SK-N-SH (cell line): ENCODE data around the gene BCAP31.
"Not testable (repeated sequence)": the region's sequence is repeated elsewhere in the genome, so short reads cannot be mapped to it uniquely, and the experiment has no call there.

Source experiments
- CTCF ChIP-seq: fragments of 200-600 bp; sonication (generic); IDR thresholded peaks from 2 replicates; pipeline ENCODE4 v1.6.1; 2017; ENCODE audit warnings: antibody characterized with exemption, mild to moderate bottlenecking, moderate library complexity
- ELF1 ChIP-seq: IDR thresholded peaks from 2 replicates; pipeline ENCODE4 v1.4.0; 2012
- POLR2AphosphoS5 ChIP-seq: IDR thresholded peaks from 2 replicates; pipeline ENCODE4 v1.6.1; 2012; ENCODE audit warnings: low read depth, low read length
- TF ChIP-seq, protein P1 (sequence below): IDR thresholded peaks from 2 replicates; pipeline ENCODE4 v1.6.1; 2012; ENCODE audit warnings: mild to moderate bottlenecking, low read depth, low read length, moderate library complexity

GRCh38 chrX:153683486-153683885 lies 40.7 kb downstream of the BCAP31 start:
- not testable (repeated sequence) for TF ChIP-seq CTCF, ELF1, POLR2AphosphoS5
- TF ChIP-seq, protein P1, sequence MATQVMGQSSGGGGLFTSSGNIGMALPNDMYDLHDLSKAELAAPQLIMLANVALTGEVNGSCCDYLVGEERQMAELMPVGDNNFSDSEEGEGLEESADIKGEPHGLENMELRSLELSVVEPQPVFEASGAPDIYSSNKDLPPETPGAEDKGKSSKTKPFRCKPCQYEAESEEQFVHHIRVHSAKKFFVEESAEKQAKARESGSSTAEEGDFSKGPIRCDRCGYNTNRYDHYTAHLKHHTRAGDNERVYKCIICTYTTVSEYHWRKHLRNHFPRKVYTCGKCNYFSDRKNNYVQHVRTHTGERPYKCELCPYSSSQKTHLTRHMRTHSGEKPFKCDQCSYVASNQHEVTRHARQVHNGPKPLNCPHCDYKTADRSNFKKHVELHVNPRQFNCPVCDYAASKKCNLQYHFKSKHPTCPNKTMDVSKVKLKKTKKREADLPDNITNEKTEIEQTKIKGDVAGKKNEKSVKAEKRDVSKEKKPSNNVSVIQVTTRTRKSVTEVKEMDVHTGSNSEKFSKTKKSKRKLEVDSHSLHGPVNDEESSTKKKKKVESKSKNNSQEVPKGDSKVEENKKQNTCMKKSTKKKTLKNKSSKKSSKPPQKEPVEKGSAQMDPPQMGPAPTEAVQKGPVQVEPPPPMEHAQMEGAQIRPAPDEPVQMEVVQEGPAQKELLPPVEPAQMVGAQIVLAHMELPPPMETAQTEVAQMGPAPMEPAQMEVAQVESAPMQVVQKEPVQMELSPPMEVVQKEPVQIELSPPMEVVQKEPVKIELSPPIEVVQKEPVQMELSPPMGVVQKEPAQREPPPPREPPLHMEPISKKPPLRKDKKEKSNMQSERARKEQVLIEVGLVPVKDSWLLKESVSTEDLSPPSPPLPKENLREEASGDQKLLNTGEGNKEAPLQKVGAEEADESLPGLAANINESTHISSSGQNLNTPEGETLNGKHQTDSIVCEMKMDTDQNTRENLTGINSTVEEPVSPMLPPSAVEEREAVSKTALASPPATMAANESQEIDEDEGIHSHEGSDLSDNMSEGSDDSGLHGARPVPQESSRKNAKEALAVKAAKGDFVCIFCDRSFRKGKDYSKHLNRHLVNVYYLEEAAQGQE = not testable (repeated sequence)
